A673 (cell line): ENCODE results near the gene CYTL1.

Source experiments
- EZH2 ChIP-seq: fragments of 200-600 bp; sonication (generic); IDR thresholded peaks from 2 replicates; pipeline ENCODE4 v1.6.1; 2017; ENCODE audit warnings: borderline replicate concordance, low read depth, mild to moderate bottlenecking, mixed read lengths, antibody characterized with exemption, low read length; ENCODE audit not compliant: poor library complexity, severe bottlenecking
- TF ChIP-seq, protein P1 (sequence below): fragments of 300-800, 200-600 bp; sonication (generic); conservative IDR thresholded peaks from 2 replicates; pipeline ENCODE4 v1.5.1; 2017; ENCODE audit warnings: low read depth, mild to moderate bottlenecking, antibody characterized with exemption, low read length, moderate library complexity, mixed read lengths

DNA sequence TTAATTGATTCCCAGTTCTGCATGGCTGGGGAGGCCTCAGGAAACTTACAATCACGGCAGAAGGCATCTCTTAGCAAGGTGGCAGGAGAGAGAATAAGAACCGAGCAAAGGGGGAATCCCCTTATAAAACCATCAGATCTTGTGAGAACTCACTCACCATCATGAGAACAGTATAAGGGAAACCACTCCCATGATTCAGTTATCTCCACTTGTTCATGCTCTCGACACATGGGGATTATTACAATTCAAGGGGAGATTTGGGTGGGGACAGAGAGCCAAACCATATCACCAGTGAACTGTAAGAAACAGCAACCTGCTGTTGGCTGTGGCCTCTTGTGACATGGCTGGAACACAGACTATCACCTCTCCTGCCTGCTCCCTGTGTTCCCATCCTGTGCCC, 7.1 kb upstream of the CYTL1 start:
- TF ChIP-seq, protein P1, sequence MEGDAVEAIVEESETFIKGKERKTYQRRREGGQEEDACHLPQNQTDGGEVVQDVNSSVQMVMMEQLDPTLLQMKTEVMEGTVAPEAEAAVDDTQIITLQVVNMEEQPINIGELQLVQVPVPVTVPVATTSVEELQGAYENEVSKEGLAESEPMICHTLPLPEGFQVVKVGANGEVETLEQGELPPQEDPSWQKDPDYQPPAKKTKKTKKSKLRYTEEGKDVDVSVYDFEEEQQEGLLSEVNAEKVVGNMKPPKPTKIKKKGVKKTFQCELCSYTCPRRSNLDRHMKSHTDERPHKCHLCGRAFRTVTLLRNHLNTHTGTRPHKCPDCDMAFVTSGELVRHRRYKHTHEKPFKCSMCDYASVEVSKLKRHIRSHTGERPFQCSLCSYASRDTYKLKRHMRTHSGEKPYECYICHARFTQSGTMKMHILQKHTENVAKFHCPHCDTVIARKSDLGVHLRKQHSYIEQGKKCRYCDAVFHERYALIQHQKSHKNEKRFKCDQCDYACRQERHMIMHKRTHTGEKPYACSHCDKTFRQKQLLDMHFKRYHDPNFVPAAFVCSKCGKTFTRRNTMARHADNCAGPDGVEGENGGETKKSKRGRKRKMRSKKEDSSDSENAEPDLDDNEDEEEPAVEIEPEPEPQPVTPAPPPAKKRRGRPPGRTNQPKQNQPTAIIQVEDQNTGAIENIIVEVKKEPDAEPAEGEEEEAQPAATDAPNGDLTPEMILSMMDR = no peak
- TF ChIP-seq EZH2 = no peak
